ENCODE measurements around the gene MYO5B.

DNA sequence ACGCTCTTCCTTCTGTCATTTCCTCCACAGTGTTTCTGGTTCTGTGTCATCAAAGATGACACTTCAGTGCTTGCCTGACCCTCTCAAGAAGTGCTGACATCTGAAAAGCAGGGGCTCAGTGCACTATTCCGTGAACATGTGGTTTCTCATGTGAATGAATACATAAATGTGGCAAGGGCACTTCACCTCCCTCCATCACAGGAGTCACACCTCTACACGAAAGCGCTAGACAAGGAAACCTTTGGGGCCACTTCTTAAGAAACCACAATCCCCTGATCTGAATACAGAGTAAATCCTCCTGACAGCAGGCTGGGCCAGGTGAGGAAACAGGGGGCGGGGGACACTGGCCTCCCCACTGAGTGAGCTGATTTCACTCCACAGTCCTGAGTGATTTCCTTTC lies 235.8 kb downstream of the MYO5B start:
- TF ChIP-seq FOS (IDR thresholded peaks at IDR 0.05; ENCODE audit: borderline replicate concordance, extremely low read depth, insufficient read length) (no peak), POLR2AphosphoS5 (IDR thresholded peaks at IDR 0.05; ENCODE audit: low read length) (no peak), SMC3 (IDR thresholded peaks at IDR 0.05; ENCODE audit: borderline replicate concordance, low read length) (no peak), NR2C2 (IDR thresholded peaks at IDR 0.05; ENCODE audit: borderline replicate concordance, control insufficient read depth, insufficient read length, low read depth) (no peak), RCOR1 (conservative IDR thresholded peaks at IDR 0.05; ENCODE audit: low read depth, low read length) (no peak), BACH1 (IDR thresholded peaks at IDR 0.05; ENCODE audit: borderline replicate concordance) (no peak), TCF12 (IDR thresholded peaks at IDR 0.05; ENCODE audit: low read depth, low read length) (no peak), POLR2A (IDR thresholded peaks at IDR 0.05; ENCODE audit: low read depth, low read length) (no peak)
- TF ChIP-seq, protein P1, sequence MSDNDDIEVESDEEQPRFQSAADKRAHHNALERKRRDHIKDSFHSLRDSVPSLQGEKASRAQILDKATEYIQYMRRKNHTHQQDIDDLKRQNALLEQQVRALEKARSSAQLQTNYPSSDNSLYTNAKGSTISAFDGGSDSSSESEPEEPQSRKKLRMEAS (IDR thresholded peaks at IDR 0.05; ENCODE audit: low read depth, low read length) = no peak
- TF ChIP-seq, protein P2, sequence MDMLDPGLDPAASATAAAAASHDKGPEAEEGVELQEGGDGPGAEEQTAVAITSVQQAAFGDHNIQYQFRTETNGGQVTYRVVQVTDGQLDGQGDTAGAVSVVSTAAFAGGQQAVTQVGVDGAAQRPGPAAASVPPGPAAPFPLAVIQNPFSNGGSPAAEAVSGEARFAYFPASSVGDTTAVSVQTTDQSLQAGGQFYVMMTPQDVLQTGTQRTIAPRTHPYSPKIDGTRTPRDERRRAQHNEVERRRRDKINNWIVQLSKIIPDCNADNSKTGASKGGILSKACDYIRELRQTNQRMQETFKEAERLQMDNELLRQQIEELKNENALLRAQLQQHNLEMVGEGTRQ (IDR thresholded peaks at IDR 0.05; ENCODE audit: borderline replicate concordance, low read depth, low read length) = no peak
- TF ChIP-seq, protein P3, sequence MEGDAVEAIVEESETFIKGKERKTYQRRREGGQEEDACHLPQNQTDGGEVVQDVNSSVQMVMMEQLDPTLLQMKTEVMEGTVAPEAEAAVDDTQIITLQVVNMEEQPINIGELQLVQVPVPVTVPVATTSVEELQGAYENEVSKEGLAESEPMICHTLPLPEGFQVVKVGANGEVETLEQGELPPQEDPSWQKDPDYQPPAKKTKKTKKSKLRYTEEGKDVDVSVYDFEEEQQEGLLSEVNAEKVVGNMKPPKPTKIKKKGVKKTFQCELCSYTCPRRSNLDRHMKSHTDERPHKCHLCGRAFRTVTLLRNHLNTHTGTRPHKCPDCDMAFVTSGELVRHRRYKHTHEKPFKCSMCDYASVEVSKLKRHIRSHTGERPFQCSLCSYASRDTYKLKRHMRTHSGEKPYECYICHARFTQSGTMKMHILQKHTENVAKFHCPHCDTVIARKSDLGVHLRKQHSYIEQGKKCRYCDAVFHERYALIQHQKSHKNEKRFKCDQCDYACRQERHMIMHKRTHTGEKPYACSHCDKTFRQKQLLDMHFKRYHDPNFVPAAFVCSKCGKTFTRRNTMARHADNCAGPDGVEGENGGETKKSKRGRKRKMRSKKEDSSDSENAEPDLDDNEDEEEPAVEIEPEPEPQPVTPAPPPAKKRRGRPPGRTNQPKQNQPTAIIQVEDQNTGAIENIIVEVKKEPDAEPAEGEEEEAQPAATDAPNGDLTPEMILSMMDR (IDR thresholded peaks at IDR 0.05 in 2 of 3, conservative IDR thresholded peaks at IDR 0.05 in 1 of 3; ENCODE audit: control insufficient read depth in 2 of 3, extremely low read depth in 1 of 3, insufficient read depth in 1 of 3, low read depth in 3 of 3, low read length in 3 of 3) = no peak
